Upper lobe of right lung (tissue), 1 donor: Measurements from ENCODE around the gene CDHR2. TPM values are rescaled to one million over a fixed set of nuclear protein-coding genes. Genes with fewer than 3 reads are reported as not detected.

Experiments
- ATAC-seq: fragments of 200-7000 bp; cut with Tn5 transposase; one replicate; pipeline ENCODE4 v1.9.1; 2020; ENCODE audit warnings: mild to moderate bottlenecking, moderate library complexity
- DNase-seq: peaks from one replicate; pipeline ENCODE4 v3.0.0-alpha.2; 2020
- H3K27ac ChIP-seq: fragments of 200-600 bp; one replicate; pipeline ENCODE4 v1.8.0; 2022
- H3K27me3 ChIP-seq: fragments of 200-600 bp; one replicate; pipeline ENCODE4 v1.8.0; 2022; ENCODE audit warnings: mild to moderate bottlenecking
- H3K36me3 ChIP-seq: fragments of 200-600 bp; one replicate; pipeline ENCODE4 v1.8.0; 2022
- H3K4me1 ChIP-seq: fragments of 200-600 bp; one replicate; pipeline ENCODE4 v1.8.0; 2022
- H3K4me3 ChIP-seq: fragments of 200-600 bp; one replicate; pipeline ENCODE4 v1.8.0; 2022; ENCODE audit warnings: mild to moderate bottlenecking
- H3K9me3 ChIP-seq: fragments of 200-600 bp; one replicate; pipeline ENCODE4 v1.8.0; 2022
- intact Hi-C: fragments of 100-400 bp; cut with DNase I; formaldehyde crosslinking; loops from one replicate; pipeline ENCODE4 v1.11.0; 2022
- total RNA-seq: library from RNA; stranded (reverse); fragmentation: NEBNext Ultra II Directional; extraction: Animal tissue kit (Norgen Biotek cat#: 25700); gene quantifications from one replicate; pipeline ENCODE4 v1.2.1, GENCODE V29; 2021
- TF ChIP-seq, protein P1 (sequence below): fragments of 200-600 bp; IDR thresholded peaks from one replicate; pipeline ENCODE4 v1.8.0; 2022; ENCODE audit warnings: antibody characterized with exemption
- donor health status: DM: no; HTN: yes; CAD: no; lungs with severe emphysema.

Gene CDHR2
- total RNA-seq, 1 donor from 2014 or later: 0.35 TPM

DNA sequence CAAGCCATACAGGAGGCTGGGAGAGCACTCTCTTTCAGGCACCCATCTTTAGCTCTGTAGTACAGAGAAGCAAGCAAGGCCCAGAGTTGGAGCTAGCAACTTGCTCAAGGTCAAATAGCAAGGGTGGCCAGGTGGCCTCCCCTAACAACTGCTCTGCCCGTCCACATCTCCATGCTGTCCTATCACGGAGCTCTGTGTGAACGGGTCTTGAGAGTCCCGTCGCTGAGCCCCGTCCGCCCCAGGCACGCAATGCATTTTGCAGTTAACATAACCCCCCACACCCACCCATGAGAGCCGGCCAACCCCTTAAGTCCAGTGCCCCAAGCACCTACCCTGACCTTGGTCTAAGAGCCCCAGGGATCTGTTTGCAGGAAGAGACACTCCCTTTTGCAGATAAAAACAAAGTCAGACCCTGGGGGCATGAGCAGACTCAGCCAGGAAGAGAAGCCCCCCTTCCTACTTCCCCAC is 13.4 kb upstream of the CDHR2 start:
- Histone ChIP-seq H3K27ac (peak overlapping the region; percentile 98), H3K27me3 (no peaks in the 10 kb centered on the region), H3K4me1 (peaks cover 54% of the 10 kb centered on the region), H3K4me3 (peak overlapping the region; percentile 98), H3K36me3 (peaks cover 14% of the 10 kb centered on the region), H3K9me3 (no peaks in the 10 kb centered on the region)
- TF ChIP-seq, protein P1, sequence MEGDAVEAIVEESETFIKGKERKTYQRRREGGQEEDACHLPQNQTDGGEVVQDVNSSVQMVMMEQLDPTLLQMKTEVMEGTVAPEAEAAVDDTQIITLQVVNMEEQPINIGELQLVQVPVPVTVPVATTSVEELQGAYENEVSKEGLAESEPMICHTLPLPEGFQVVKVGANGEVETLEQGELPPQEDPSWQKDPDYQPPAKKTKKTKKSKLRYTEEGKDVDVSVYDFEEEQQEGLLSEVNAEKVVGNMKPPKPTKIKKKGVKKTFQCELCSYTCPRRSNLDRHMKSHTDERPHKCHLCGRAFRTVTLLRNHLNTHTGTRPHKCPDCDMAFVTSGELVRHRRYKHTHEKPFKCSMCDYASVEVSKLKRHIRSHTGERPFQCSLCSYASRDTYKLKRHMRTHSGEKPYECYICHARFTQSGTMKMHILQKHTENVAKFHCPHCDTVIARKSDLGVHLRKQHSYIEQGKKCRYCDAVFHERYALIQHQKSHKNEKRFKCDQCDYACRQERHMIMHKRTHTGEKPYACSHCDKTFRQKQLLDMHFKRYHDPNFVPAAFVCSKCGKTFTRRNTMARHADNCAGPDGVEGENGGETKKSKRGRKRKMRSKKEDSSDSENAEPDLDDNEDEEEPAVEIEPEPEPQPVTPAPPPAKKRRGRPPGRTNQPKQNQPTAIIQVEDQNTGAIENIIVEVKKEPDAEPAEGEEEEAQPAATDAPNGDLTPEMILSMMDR: no peak
- ATAC-seq (no peak), DNase-seq (no peak)
- intact Hi-C loops: no loop called here

- Histone ChIP-seq H3K27me3 (no peaks in the 10 kb centered on the region), H3K4me3 (peak overlapping the region; percentile 98), H3K27ac (peak overlapping the region; percentile 98), H3K9me3 (no peaks in the 10 kb centered on the region), H3K4me1 (peaks cover 52% of the 10 kb centered on the region), H3K36me3 (peaks cover 7% of the 10 kb centered on the region)
- DNase-seq (peak; percentile 90), ATAC-seq (peak; percentile 58)
- TF ChIP-seq, protein P1: no peak
- intact Hi-C loops: no loop called here
Observed at GRCh38 chr5:176536132-176536901, 12.8 kb upstream of the CDHR2 start.

DNA sequence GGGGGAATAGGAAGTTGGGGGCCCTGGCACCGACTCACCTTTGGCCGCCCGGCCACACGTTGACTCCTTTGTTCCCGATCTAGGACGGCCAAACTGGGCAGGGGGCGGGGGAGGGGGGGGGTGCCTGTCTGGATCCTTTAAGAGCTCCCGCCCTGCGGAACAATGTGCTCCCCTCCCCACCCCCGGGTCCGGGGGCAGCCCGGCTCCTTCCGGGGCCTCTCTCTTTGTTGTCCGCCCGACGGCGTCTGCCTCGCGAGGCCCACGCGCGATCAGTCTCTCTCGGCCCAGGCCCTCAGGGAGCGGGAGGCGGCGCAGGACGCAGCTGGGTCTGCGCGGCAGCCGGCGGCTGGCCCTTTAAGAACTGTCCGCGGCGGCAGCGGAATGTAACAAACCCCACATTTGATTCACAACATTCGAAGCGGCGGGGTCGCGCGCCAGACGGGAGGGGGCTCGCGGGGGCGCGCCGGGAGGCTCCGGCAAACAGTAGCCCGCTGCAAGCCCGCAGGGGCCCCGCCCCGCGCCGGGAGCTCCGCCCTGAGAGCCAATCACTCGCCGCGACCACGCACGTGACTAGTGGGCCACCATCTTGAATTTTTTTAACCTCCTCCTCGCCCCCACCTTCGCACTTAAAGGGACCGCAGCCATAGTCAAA is 12.1 kb upstream of the CDHR2 start, which contains the start of gene RNF44:
TSS of gene RNF44 (minus strand) at position 501 of the 652 bp plus-strand sequence. CDS start 4,930 bp downstream, outside the sequence.
- H3K27ac ChIP-seq: peak within 1 kb of the TSS; percentile 98
- H3K27me3 ChIP-seq: no peaks in the 10 kb centered on the region
- H3K4me3 ChIP-seq: peak within 1 kb of the TSS; percentile 98
- DNase-seq (peak; percentile 98), ATAC-seq (peak; percentile 85)
- H3K4me1 ChIP-seq: peaks cover 54% of the 10 kb centered on the region
- TF ChIP-seq, protein P1: no peak
- intact Hi-C loops: no loop called here
- H3K9me3 ChIP-seq: no peaks in the 10 kb centered on the region
- peaks cover under 1% of the 10 kb centered on the region for H3K36me3 ChIP-seq

GRCh38 chr5:176537554-176538229 is 11.4 kb upstream of the CDHR2 start:
- peaks cover 53% of the 10 kb centered on the region for H3K4me1 ChIP-seq
- TF ChIP-seq, protein P1: no peak
- H3K36me3 ChIP-seq: no peaks in the 10 kb centered on the region
- peak; percentile 82 for ATAC-seq
- H3K27ac ChIP-seq: peak overlapping the region; percentile 98
- H3K9me3 ChIP-seq: no peaks in the 10 kb centered on the region
- peak; percentile 99 for DNase-seq
- peak overlapping the region; percentile 98 for H3K4me3 ChIP-seq
- intact Hi-C loops: no loop called here
- no peaks in the 10 kb centered on the region for H3K27me3 ChIP-seq

GRCh38 chr5:176538230-176538988 is 10.7 kb upstream of the CDHR2 start:
- Histone ChIP-seq H3K4me1 (peaks cover 45% of the 10 kb centered on the region), H3K4me3 (peak overlapping the region; percentile 98), H3K27ac (peak overlapping the region; percentile 98), H3K27me3 (no peaks in the 10 kb centered on the region), H3K36me3 (no peaks in the 10 kb centered on the region), H3K9me3 (no peaks in the 10 kb centered on the region)
- intact Hi-C loops: no loop called here
- ATAC-seq (no peak), DNase-seq (no peak)
- TF ChIP-seq, protein P1: no peak
